Activated CD8-positive, alpha-beta memory T cell treated with anti-CD3 and anti-CD28 coated beads for 48 hours (primary cell): ENCODE results near the gene CBFA2T2.
A peak's percentile ranks its signal among the peaks of the same experiment; 100 is the strongest.

ENCODE experiments used
- DNase-seq, 3 experiments: peaks; one replicate each; pipeline ENCODE4 v3.0.0-alpha.2; 2020; ENCODE audit warnings: low read depth in 2 of 3, low spot score in 2 of 3

Gene CBFA2T2

GRCh38 chr20:33664085-33664761 is 174.3 kb downstream of the CBFA2T2 start:
- DNase-seq, result no peak

- no peak for DNase-seq
Measured at GRCh38 chr20:33664762-33665144, 174.9 kb downstream of the CBFA2T2 start.

DNA sequence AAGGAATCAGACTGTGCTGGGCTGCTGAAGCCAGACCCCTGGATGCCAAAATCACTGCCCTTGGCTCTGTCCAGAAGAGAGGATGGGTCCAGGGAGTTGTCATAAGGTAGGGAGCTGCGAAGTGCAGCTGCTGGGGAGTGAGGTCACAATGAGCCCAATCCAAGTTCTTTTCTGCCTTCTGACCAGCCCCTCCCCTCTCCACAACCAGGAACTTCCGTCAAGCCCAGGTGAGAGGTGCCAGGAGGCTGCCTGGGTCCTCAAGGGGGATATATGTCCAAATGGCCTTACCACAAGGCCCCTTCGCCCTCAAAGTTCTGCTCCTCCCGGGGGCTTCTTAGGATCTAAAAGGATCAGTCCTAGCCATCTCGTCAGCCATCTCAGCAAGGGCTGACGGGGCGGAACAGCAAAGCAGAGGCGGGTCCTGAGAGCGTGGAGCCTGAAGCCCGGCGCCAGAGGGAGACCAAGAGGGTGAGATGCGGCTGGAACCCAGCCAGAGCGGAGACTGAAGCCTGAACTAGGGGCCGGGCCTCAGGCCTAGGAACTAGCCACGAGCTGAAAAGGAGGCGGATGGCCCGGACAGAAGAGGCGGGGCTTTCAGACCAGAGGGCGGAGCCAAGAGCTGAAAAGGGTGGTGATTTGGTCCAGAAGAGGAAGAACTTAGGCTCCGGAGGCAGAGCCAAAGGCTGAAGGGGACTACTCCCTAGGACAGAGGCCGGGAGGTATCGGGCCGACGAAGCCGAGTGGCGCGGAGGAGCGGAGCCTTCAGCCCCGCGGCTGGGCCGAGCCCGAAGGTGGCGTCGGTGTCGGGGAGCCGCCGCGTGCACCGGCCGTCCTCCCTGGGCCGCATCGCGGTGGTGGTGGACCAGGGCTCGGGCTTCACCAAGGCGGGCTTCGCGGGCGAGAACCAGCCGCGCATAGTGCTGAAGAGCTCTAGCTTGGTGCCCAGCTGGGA is 176.7 kb downstream of the CBFA2T2 start, which contains the start of gene ACTL10:
Gene ACTL10, plus strand, starts transcription at position 651 of the 952 bp plus-strand sequence. CDS start 555 bp downstream, outside the sequence.
- DNase-seq, result peak; percentile 62 to 83 (median 72)

DNA sequence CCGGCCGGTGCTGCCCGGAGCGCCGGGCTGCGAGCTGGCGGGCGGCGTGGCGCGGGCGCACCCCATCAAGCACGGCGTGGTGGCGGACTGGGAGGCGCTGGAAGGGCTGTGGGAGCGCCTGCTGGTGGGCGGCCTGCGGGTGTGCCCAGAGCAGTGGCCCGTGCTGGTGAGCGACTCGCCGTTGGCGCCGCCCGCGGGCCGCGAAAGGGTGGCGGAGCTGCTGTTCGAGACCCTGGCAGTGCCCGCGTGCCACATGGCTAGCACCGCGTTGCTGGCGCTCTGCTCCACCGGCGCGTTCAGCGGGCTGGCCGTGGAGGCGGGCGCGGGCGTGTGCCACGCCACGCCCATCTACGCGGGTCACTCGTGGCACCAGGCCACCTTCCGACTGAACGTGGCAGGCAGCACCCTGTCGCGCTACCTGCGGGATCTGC is 177.4 kb downstream of the CBFA2T2 start:
- DNase-seq, result peak in 1 of 3 experiments; percentile 34

- DNase-seq, result peak in 2 of 3 experiments; percentile 64 to 65
Measured at GRCh38 chr20:33667676-33668465, 178.0 kb downstream of the CBFA2T2 start.

DNA sequence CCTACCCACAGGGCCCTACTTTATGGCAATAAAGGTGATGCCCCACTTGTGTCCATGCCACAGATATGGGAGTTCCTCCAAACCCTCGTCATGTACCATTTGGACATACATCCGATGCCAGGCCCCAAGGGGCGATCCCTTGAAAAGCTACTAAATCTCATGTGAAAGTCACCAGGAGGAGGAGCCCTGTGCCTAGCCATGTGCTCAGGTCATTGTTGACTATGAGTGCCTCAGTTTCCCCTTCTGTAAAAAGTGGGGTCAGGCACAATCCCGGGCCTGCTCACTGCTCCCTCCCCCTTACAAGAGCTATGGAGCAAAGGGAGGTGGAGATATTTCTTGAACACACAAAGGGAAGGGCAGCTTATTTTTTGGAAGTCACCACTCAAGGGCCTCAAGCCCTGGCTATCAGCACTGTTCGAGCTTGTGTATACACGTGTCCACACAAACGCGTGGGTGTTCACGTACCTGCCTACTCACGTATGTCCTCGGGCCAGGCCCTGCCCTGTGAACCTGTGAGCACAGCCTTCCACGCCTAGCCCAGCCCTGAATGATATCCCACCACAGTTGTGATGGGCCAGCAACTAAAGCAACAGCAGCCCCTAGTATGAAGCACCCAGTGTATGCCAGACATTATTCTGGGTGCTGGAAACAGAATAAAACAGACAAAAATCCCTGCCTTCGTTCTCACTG is 178.7 kb downstream of the CBFA2T2 start:
- DNase-seq, result no peak

GRCh38 chr20:33669224-33669623 is 179.3 kb downstream of the CBFA2T2 start:
- no peak for DNase-seq

GRCh38 chr20:33669873-33670640 is 180.2 kb downstream of the CBFA2T2 start:
- DNase-seq, result no peak

DNA sequence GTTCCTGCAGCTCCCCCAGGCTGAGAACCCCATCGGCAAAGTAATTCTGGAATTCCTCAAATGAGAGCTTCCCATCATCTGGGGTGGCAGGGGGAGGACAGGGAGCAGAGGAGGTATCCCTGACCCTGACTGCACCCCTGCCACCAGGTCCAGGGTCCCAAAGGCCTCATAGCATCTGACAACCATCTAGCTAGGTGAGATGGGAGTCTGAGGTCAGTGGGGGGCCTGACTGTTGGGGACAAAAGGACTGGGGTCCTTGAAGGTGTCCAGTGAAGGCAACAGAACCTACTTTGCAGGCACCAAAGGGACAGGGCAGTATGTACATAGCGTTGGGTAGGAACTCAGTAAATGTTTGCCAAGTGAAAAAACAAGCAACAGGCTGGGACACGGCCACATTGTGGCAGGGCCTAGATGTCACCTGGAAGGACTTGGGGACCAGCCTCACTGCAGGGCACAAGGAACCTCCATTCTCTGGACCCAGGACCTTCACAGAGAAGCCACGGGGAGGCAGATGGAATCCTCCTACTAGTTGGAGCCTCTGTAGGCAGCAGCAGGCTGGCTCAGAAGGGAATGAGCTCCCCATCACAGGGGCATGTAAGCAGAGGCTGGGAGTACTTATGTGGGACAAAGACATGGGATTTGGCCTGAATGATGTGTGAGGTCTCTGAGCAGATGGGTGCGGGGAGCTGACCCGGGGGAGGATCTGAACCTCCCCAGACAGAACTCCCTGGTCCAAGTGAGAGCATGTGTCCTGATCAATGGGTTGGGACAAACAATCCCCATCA is 181.0 kb downstream of the CBFA2T2 start:
- no peak for DNase-seq

- DNase-seq, result no peak
Measured at GRCh38 chr20:33671573-33672288, 181.8 kb downstream of the CBFA2T2 start.

GRCh38 chr20:33672426-33673113 is 182.7 kb downstream of the CBFA2T2 start:
- no peak for DNase-seq

GRCh38 chr20:33673114-33673409 is 183.2 kb downstream of the CBFA2T2 start:
- no peak for DNase-seq

- DNase-seq, result no peak
Measured at GRCh38 chr20:33673410-33674293, 183.8 kb downstream of the CBFA2T2 start.

DNA sequence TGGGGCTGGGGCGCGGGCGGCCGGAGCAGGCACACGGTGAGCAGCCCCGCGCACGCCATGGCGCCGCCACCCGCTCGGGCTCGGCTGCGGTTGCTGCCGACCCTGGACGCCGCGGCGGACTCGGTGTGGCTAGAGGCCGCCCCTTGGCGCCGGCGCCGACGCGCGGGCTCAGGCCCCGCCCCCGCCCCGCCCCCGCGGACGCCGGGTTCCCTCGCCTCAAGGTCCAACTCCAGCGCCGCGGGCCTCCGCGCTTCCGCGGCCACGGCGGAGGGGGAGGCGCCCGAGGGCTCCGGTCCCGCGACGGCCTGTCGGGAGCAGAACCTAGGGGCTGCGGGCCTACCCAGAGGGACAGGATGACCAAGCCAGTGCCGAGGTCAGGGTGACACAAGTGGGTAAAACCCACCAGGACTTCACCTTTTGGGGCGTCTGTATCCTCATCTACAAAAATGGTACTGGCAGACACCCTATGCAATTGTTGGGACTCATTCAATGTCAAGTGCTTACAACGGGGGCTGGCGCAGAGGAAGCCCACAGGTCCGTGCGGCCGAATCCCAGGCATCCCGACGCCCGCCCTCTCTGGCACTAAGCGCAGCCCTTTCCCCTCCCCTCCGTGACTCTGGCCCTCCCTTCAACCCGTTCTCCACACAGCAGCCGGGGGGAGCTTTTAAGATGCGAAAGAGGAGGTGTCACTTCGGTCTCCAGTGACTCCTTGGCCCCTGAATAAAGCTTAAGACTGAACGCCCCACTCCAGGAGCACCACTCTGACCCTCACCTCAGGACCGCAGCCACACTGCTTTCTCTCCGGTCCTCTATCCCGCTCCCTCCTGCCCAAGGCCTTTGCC is 184.6 kb downstream of the CBFA2T2 start, which contains the start of gene NECAB3:
Gene NECAB3, minus strand, starts transcription at position 135 of the 842 bp plus-strand sequence. Its CDS starts 76 bp downstream, at position 59.
- peak in 2 of 3 experiments; percentile 44 to 54 for DNase-seq

DNA sequence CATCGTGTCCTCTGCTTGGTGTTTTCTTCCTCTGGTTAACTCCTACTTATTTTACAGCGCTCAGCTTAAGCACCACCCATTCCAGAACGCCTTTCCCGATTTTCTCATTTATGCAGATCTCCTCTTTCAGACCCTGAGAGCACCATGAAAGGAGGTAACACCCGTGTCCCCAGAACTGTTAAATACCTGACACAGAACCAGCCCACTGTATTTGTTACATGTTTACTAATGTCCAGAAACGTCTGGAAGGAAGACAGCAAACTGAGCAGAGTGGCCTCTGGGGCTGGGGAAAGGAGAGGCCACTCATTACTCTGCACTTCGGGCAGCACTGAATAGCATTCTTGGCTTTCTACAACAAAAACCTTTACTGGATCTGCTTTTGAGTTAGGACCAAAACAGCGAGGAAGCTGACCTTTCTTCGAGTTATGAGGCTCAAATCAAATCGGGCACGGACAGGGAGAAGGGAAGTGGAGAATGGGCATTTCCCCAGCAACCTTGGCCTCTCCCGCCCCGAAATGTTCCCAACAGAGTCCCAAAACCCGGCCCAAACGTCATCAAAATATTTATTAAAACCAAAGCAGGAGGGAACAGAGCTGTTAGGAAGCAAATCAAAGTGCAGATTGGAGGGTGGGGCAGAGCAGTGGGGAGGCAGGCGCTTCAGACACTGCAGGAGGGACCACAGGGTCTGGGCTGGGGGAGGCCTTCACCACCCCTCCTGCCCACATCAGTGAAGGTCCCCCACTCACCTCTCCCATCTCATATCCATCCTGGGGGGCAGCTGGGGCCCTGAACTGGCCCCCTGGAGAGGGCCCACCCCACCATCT is 185.5 kb downstream of the CBFA2T2 start:
- DNase-seq, result no peak
